Activated naive CD8-positive, alpha-beta T cell treated with anti-CD3 and anti-CD28 coated beads for 36 hours (primary cell): ENCODE measurements around the gene ITGAX. TPM values are rescaled to one million over a fixed set of nuclear protein-coding genes. Genes with fewer than 3 reads are reported as not detected.
"Not testable (repeated sequence)": the region's sequence is repeated elsewhere in the genome, so short reads cannot be mapped to it uniquely, and the experiment has no call there.

Experiments
- DNase-seq: peaks from one replicate; pipeline ENCODE4 v3.0.0; 2021
- H3K27ac Mint-ChIP-seq: one replicate; pipeline ENCODE4 v1.8.0; 2022; ENCODE audit warnings: mild to moderate bottlenecking, moderate library complexity, mixed read lengths
- H3K27me3 Mint-ChIP-seq: one replicate; pipeline ENCODE4 v1.8.0; 2022; ENCODE audit warnings: mild to moderate bottlenecking, mixed read lengths
- H3K36me3 Mint-ChIP-seq: one replicate; pipeline ENCODE4 v1.8.0; 2021; ENCODE audit warnings: mild to moderate bottlenecking, mixed read lengths
- H3K4me1 Mint-ChIP-seq: one replicate; pipeline ENCODE4 v1.8.0; 2021; ENCODE audit warnings: mixed read lengths
- H3K4me3 Mint-ChIP-seq: one replicate; pipeline ENCODE4 v1.8.0; 2022; ENCODE audit warnings: mild to moderate bottlenecking, moderate library complexity, mixed read lengths
- H3K9me3 Mint-ChIP-seq: one replicate; pipeline ENCODE4 v1.8.0; 2022; ENCODE audit warnings: mixed read lengths
- total RNA-seq, 2 experiments: library from RNA; stranded (reverse); gene quantifications; one replicate each; pipeline ENCODE4 v1.2.3, GENCODE V29; 2021

The ITGAX gene
- total RNA-seq, 2 experiments from 2014 or later = 1.4 to 1.6 TPM

- H3K4me1 Mint-ChIP-seq = peaks cover 28% of the 10 kb centered on the region
- peaks cover 1% of the 10 kb centered on the region for H3K9me3 Mint-ChIP-seq
- no peak overlapping the region for H3K27ac Mint-ChIP-seq
- DNase-seq = peak; percentile 29
- no peaks in the 10 kb centered on the region for H3K27me3 Mint-ChIP-seq
- H3K4me3 Mint-ChIP-seq = no peak overlapping the region
- no peaks in the 10 kb centered on the region for H3K36me3 Mint-ChIP-seq
These were observed 21.0 kb upstream of the ITGAX start for GRCh38 chr16:31333686-31334649.

- Mint-ChIP-seq H3K27me3 (no peaks in the 10 kb centered on the region), H3K9me3 (peaks cover 2% of the 10 kb centered on the region), H3K36me3 (no peaks in the 10 kb centered on the region), H3K4me1 (peaks cover 32% of the 10 kb centered on the region), H3K27ac (no peak overlapping the region), H3K4me3 (no peak overlapping the region)
- no peak for DNase-seq
These were observed 20.0 kb upstream of the ITGAX start for GRCh38 chr16:31334934-31335333.

- H3K9me3 Mint-ChIP-seq = peaks cover 2% of the 10 kb centered on the region
- H3K4me3 Mint-ChIP-seq = no peak overlapping the region
- H3K4me1 Mint-ChIP-seq = peaks cover 32% of the 10 kb centered on the region
- H3K27ac Mint-ChIP-seq = no peak overlapping the region
- no peak for DNase-seq
- H3K36me3 Mint-ChIP-seq = no peaks in the 10 kb centered on the region
- H3K27me3 Mint-ChIP-seq = no peaks in the 10 kb centered on the region
These were observed 19.5 kb upstream of the ITGAX start for GRCh38 chr16:31335431-31335830.

- not testable (repeated sequence) for H3K27ac Mint-ChIP-seq, H3K4me3 Mint-ChIP-seq, DNase-seq, H3K36me3 Mint-ChIP-seq, H3K9me3 Mint-ChIP-seq, H3K27me3 Mint-ChIP-seq
- peaks cover 27% of the 10 kb centered on the region for H3K4me1 Mint-ChIP-seq
These were observed 16.8 kb upstream of the ITGAX start for GRCh38 chr16:31338166-31338685.

- H3K27ac Mint-ChIP-seq = no peak overlapping the region
These were observed 10.3 kb upstream of the ITGAX start for GRCh38 chr16:31344712-31345111.

GRCh38 chr16:31347445-31347844 is 7.5 kb upstream of the ITGAX start:
- DNase-seq = no peak
- H3K36me3 Mint-ChIP-seq = no peaks in the 10 kb centered on the region
- no peak overlapping the region for H3K27ac Mint-ChIP-seq
- no peaks in the 10 kb centered on the region for H3K27me3 Mint-ChIP-seq
- H3K4me3 Mint-ChIP-seq = no peak overlapping the region
- H3K4me1 Mint-ChIP-seq = peaks cover 13% of the 10 kb centered on the region
- H3K9me3 Mint-ChIP-seq = no peaks in the 10 kb centered on the region

More at GRCh38 chr16:31344712-31345111, 10.3 kb upstream of the ITGAX start:
- H3K4me3 Mint-ChIP-seq = no peak overlapping the region
- H3K4me1 Mint-ChIP-seq = peaks cover 5% of the 10 kb centered on the region
- H3K27me3 Mint-ChIP-seq = no peaks in the 10 kb centered on the region
- H3K9me3 Mint-ChIP-seq = no peaks in the 10 kb centered on the region
- no peak for DNase-seq
- no peaks in the 10 kb centered on the region for H3K36me3 Mint-ChIP-seq

- no peak for DNase-seq
- no peak overlapping the region for H3K27ac Mint-ChIP-seq
These were observed 6.4 kb upstream of the ITGAX start for GRCh38 chr16:31348579-31348978.

GRCh38 chr16:31350275-31351005 is 4.5 kb upstream of the ITGAX start:
- Mint-ChIP-seq H3K36me3 (no peaks in the 10 kb centered on the region), H3K27me3 (no peaks in the 10 kb centered on the region), H3K4me3 (no peak overlapping the region), H3K27ac (no peak overlapping the region), H3K4me1 (peaks cover 28% of the 10 kb centered on the region), H3K9me3 (no peaks in the 10 kb centered on the region)
- no peak for DNase-seq

More at GRCh38 chr16:31348579-31348978, 6.4 kb upstream of the ITGAX start:
- H3K9me3 Mint-ChIP-seq = no peaks in the 10 kb centered on the region
- H3K27me3 Mint-ChIP-seq = no peaks in the 10 kb centered on the region
- peaks cover 17% of the 10 kb centered on the region for H3K4me1 Mint-ChIP-seq
- no peak overlapping the region for H3K4me3 Mint-ChIP-seq
- H3K36me3 Mint-ChIP-seq = no peaks in the 10 kb centered on the region

GRCh38 chr16:31351246-31351941 is 3.6 kb upstream of the ITGAX start:
- no peak overlapping the region for H3K27ac Mint-ChIP-seq
- no peaks in the 10 kb centered on the region for H3K27me3 Mint-ChIP-seq
- no peaks in the 10 kb centered on the region for H3K36me3 Mint-ChIP-seq
- peaks cover 28% of the 10 kb centered on the region for H3K4me1 Mint-ChIP-seq
- H3K9me3 Mint-ChIP-seq = no peaks in the 10 kb centered on the region
- no peak overlapping the region for H3K4me3 Mint-ChIP-seq
- DNase-seq = no peak

GRCh38 chr16:31351942-31352325 is 3.0 kb upstream of the ITGAX start:
- Mint-ChIP-seq H3K36me3 (no peaks in the 10 kb centered on the region), H3K4me3 (no peak overlapping the region), H3K4me1 (peaks cover 28% of the 10 kb centered on the region), H3K9me3 (no peaks in the 10 kb centered on the region), H3K27me3 (no peaks in the 10 kb centered on the region), H3K27ac (peak overlapping the region; percentile 38)
- DNase-seq = no peak

GRCh38 chr16:31352376-31353115 is 2.4 kb upstream of the ITGAX start:
- Mint-ChIP-seq H3K4me1 (peaks cover 31% of the 10 kb centered on the region), H3K27ac (peak overlapping the region; percentile 56), H3K36me3 (no peaks in the 10 kb centered on the region), H3K27me3 (no peaks in the 10 kb centered on the region), H3K9me3 (no peaks in the 10 kb centered on the region), H3K4me3 (no peak overlapping the region)
- DNase-seq = no peak

- H3K27ac Mint-ChIP-seq = peak overlapping the region; percentile 87
These were observed 590 bp downstream of the ITGAX start for GRCh38 chr16:31355431-31356100.

GRCh38 chr16:31356566-31357323 is 1.8 kb downstream of the ITGAX start:
- no peaks in the 10 kb centered on the region for H3K27me3 Mint-ChIP-seq
- H3K36me3 Mint-ChIP-seq = no peaks in the 10 kb centered on the region
- peaks cover 35% of the 10 kb centered on the region for H3K4me1 Mint-ChIP-seq
- no peaks in the 10 kb centered on the region for H3K9me3 Mint-ChIP-seq
- no peak overlapping the region for H3K4me3 Mint-ChIP-seq
- no peak for DNase-seq
- H3K27ac Mint-ChIP-seq = no peak overlapping the region

More at GRCh38 chr16:31355431-31356100, 590 bp downstream of the ITGAX start:
- peaks cover 36% of the 10 kb centered on the region for H3K4me1 Mint-ChIP-seq
- H3K9me3 Mint-ChIP-seq = no peaks in the 10 kb centered on the region
- no peaks in the 10 kb centered on the region for H3K27me3 Mint-ChIP-seq
- no peaks in the 10 kb centered on the region for H3K36me3 Mint-ChIP-seq
- no peak for DNase-seq
- H3K4me3 Mint-ChIP-seq = peak overlapping the region; percentile 38
